Neural progenitor cell (in vitro differentiated cells): ENCODE data around the gene GPR183.

Experiments used
- EZH2 ChIP-seq: fragments of 200-600 bp; sonication (generic); IDR thresholded peaks from 2 replicates; pipeline ENCODE4 v1.6.1; 2017; ENCODE audit warnings: antibody characterized with exemption, mild to moderate bottlenecking, moderate library complexity
- TF ChIP-seq, protein P1 (sequence below): fragments of 200-600 bp; sonication (generic); IDR thresholded peaks from 2 replicates; pipeline ENCODE4 v1.5.1; 2017; ENCODE audit warnings: antibody characterized with exemption, mild to moderate bottlenecking

- TF ChIP-seq, protein P1, sequence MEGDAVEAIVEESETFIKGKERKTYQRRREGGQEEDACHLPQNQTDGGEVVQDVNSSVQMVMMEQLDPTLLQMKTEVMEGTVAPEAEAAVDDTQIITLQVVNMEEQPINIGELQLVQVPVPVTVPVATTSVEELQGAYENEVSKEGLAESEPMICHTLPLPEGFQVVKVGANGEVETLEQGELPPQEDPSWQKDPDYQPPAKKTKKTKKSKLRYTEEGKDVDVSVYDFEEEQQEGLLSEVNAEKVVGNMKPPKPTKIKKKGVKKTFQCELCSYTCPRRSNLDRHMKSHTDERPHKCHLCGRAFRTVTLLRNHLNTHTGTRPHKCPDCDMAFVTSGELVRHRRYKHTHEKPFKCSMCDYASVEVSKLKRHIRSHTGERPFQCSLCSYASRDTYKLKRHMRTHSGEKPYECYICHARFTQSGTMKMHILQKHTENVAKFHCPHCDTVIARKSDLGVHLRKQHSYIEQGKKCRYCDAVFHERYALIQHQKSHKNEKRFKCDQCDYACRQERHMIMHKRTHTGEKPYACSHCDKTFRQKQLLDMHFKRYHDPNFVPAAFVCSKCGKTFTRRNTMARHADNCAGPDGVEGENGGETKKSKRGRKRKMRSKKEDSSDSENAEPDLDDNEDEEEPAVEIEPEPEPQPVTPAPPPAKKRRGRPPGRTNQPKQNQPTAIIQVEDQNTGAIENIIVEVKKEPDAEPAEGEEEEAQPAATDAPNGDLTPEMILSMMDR = no peak
- TF ChIP-seq EZH2 = no peak
These were observed 29.0 kb downstream of the GPR183 start for GRCh38 chr13:99278200-99278599.
